Keratinocyte (primary cell): Measurements from ENCODE around the gene NBPF8.
"Not testable (repeated sequence)": the region's sequence is repeated elsewhere in the genome, so short reads cannot be mapped to it uniquely, and the experiment has no call there.

Source experiments
- EZH2 ChIP-seq: IDR thresholded peaks from one replicate; pipeline ENCODE4 v1.6.1; 2012; ENCODE audit warnings: inconsistent platforms, mild to moderate bottlenecking, low read length, moderate library complexity
- TF ChIP-seq, protein P1 (sequence below), 3 experiments: IDR thresholded peaks in 1 of 3; conservative IDR thresholded peaks in 1 of 3; optimal IDR thresholded peaks in 1 of 3; 2 replicates in 2 of 3; 3 replicates in 1 of 3; pipeline versions ENCODE3 to v1.5.1; 2011; ENCODE audit warnings: low read length in 3 of 3, mild to moderate bottlenecking in 3 of 3, moderate library complexity in 2 of 3, control low read depth in 1 of 3, inconsistent platforms in 1 of 3; ENCODE audit not compliant: insufficient read depth in 2 of 3; ENCODE audit errors: extremely low read depth in 1 of 3

DNA sequence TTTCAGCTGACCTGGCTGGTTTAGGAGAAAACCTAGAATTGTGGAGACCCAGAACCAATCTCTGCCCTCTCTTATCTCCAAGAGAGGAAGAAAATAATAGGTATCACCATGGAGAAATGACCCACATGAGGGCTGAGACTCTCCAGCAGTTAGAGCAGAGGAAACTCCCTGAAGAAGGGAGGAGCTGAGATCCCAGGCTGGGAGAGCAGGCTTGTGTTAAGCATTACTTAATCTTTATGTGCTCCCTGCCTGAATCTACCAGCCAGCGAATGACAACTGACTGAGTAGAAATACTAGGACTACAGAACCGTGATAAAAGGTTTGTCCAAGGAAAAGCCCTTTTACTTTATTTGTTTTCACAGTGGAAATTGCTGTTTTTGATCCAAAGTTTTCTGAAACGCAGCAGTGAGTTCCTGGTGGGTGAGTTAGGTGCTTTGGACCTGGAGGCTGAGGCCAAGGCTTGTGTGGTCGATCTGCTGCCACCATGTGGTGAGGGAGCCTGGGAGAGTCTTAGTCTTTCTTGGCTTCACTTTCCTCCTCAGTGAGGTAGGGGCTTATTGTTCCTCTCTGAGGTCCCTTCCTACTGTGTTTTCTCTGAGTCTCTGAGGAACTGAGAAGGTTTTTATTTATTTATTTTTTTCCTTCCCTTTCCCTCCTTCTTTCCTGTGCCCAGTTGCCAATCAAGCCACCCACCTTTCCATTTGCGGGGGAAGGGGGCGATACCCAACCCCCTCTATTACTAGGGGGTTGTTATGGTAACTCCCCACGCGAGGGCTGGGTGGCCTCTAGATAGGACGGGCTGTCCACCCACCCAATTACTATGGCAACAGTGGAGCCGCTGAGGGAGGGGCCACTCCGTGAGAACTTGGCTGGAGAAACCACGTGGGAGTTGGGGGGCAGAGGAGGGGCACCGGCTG is 21.3 kb upstream of the NBPF8 start:
- not testable (repeated sequence) for TF ChIP-seq EZH2
- TF ChIP-seq, protein P1, sequence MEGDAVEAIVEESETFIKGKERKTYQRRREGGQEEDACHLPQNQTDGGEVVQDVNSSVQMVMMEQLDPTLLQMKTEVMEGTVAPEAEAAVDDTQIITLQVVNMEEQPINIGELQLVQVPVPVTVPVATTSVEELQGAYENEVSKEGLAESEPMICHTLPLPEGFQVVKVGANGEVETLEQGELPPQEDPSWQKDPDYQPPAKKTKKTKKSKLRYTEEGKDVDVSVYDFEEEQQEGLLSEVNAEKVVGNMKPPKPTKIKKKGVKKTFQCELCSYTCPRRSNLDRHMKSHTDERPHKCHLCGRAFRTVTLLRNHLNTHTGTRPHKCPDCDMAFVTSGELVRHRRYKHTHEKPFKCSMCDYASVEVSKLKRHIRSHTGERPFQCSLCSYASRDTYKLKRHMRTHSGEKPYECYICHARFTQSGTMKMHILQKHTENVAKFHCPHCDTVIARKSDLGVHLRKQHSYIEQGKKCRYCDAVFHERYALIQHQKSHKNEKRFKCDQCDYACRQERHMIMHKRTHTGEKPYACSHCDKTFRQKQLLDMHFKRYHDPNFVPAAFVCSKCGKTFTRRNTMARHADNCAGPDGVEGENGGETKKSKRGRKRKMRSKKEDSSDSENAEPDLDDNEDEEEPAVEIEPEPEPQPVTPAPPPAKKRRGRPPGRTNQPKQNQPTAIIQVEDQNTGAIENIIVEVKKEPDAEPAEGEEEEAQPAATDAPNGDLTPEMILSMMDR (optimal IDR thresholded peaks at IDR 0.05 in 1 of 3, IDR thresholded peaks at IDR 0.05 in 1 of 3, conservative IDR thresholded peaks at IDR 0.05 in 1 of 3; ENCODE audit: extremely low read depth in 1 of 3, insufficient read depth in 2 of 3, low read length in 3 of 3), result not testable (repeated sequence)
